A673 (cell line): ENCODE results near the gene MESD. TPM values are rescaled to one million over a fixed set of nuclear protein-coding genes. Genes with fewer than 3 reads are reported as not detected.
"Not testable (repeated sequence)": the region's sequence is repeated elsewhere in the genome, so short reads cannot be mapped to it uniquely, and the experiment has no call there.

Experiments
- BruUV-seq: library from RNA; stranded (reverse); fragments of 400-500 nt; replicated peaks from 2 replicates; lab custom pipeline; 2021; lab: Mats Ljungman, UMichigan
- CTCF ChIA-PET: fragments of 300-600 bp; sonication (Branson Sonifier 250); formaldehyde crosslinking; loops from one replicate; lab custom pipeline; 2022; ENCODE audit warnings: antibody characterized with exemption; lab: Charles Lee
- POLR2A ChIA-PET: fragments of 300-600 bp; sonication (Branson Sonifier 250); formaldehyde crosslinking; loops from one replicate; lab custom pipeline; 2022; ENCODE audit warnings: antibody characterized with exemption; ENCODE audit not compliant: low non-redundant PET; lab: Charles Lee
- DNase-seq: peaks from one replicate; pipeline ENCODE4 v3.0.0-alpha.2; 2015; ENCODE audit warnings: low spot score
- H3K27ac ChIP-seq: fragments of 200-600 bp; sonication (generic); 2 replicates; pipeline ENCODE4 v1.5.1; 2016; ENCODE audit warnings: mixed run types, low read depth, mild to moderate bottlenecking, mixed read lengths, antibody characterized with exemption, low read length; ENCODE audit not compliant: poor library complexity, severe bottlenecking
- H3K27me3 ChIP-seq: fragments of 200-600 bp; sonication (generic); replicated peaks from 2 replicates; pipeline ENCODE4 v1.6.1; 2017; ENCODE audit warnings: mixed run types, low read depth, mild to moderate bottlenecking, mixed read lengths, antibody characterized with exemption, low read length; ENCODE audit not compliant: insufficient read depth, poor library complexity
- H3K36me3 ChIP-seq: fragments of 200-600 bp; sonication (generic); 2 replicates; pipeline ENCODE4 v1.6.1; 2016; ENCODE audit warnings: mixed run types, mild to moderate bottlenecking, mixed read lengths, antibody characterized with exemption, low read length; ENCODE audit not compliant: insufficient read depth, poor library complexity, severe bottlenecking
- H3K4me1 ChIP-seq: fragments of 200-600 bp; sonication (generic); 2 replicates; pipeline ENCODE4 v1.6.1; 2017; ENCODE audit warnings: mixed run types, mild to moderate bottlenecking, mixed read lengths, antibody characterized with exemption, low read length; ENCODE audit not compliant: insufficient read depth, poor library complexity, severe bottlenecking
- H3K4me3 ChIP-seq: fragments of 200-600 bp; sonication (generic); 2 replicates; pipeline ENCODE4 v1.5.1; 2016; ENCODE audit warnings: low read depth, mixed run types, mild to moderate bottlenecking, mixed read lengths, low read length; ENCODE audit not compliant: poor library complexity, severe bottlenecking
- H3K9me3 ChIP-seq: fragments of 200-600 bp; sonication (generic); 2 replicates; pipeline ENCODE4 v1.6.1; 2016; ENCODE audit warnings: mixed run types, low read depth, mild to moderate bottlenecking, mixed read lengths, antibody characterized with exemption, low read length; ENCODE audit not compliant: poor library complexity, severe bottlenecking
- EZH2 ChIP-seq: fragments of 200-600 bp; sonication (generic); IDR thresholded peaks from 2 replicates; pipeline ENCODE4 v1.6.1; 2017; ENCODE audit warnings: borderline replicate concordance, low read depth, mild to moderate bottlenecking, mixed read lengths, antibody characterized with exemption, low read length; ENCODE audit not compliant: poor library complexity, severe bottlenecking
- intact Hi-C: fragments of 100-400 bp; cut with micrococcal nuclease; formaldehyde crosslinking; loops from one replicate; pipeline ENCODE4 v1.10.0; 2022; ENCODE audit not compliant: unreplicated experiment
- total RNA-seq: library from RNA; stranded (reverse); gene quantifications from 2 replicates; pipeline ENCODE4 v1.2.3, GENCODE V29; 2021
- TF ChIP-seq, protein P1 (sequence below): fragments of 300-800, 200-600 bp; sonication (generic); conservative IDR thresholded peaks from 2 replicates; pipeline ENCODE4 v1.5.1; 2017; ENCODE audit warnings: low read depth, mild to moderate bottlenecking, antibody characterized with exemption, low read length, moderate library complexity, mixed read lengths

Gene MESD
- total RNA-seq, 1 experiment from 2014 or later, result 28.1 TPM

GRCh38 chr15:80967991-80968510 is 21.6 kb downstream of the MESD start:
- no peaks in the 10 kb centered on the region for H3K9me3 ChIP-seq
- H3K36me3 ChIP-seq, result peaks cover 2% of the 10 kb centered on the region
- POLR2A ChIA-PET, result interaction anchor here (0.6 kb wide), 1 partner anchor 32 kb away, joined by 3 read pairs; the partner anchor contains the start of gene TLNRD1
- no peaks in the 10 kb centered on the region for H3K27me3 ChIP-seq
- peaks cover 3% of the 10 kb centered on the region for H3K4me1 ChIP-seq
- H3K27ac ChIP-seq, result no peak overlapping the region
- CTCF ChIA-PET, result no interaction called here
- BruUV-seq, result no TSS peak
- TF ChIP-seq, protein P1, sequence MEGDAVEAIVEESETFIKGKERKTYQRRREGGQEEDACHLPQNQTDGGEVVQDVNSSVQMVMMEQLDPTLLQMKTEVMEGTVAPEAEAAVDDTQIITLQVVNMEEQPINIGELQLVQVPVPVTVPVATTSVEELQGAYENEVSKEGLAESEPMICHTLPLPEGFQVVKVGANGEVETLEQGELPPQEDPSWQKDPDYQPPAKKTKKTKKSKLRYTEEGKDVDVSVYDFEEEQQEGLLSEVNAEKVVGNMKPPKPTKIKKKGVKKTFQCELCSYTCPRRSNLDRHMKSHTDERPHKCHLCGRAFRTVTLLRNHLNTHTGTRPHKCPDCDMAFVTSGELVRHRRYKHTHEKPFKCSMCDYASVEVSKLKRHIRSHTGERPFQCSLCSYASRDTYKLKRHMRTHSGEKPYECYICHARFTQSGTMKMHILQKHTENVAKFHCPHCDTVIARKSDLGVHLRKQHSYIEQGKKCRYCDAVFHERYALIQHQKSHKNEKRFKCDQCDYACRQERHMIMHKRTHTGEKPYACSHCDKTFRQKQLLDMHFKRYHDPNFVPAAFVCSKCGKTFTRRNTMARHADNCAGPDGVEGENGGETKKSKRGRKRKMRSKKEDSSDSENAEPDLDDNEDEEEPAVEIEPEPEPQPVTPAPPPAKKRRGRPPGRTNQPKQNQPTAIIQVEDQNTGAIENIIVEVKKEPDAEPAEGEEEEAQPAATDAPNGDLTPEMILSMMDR, result no peak
- no peak for TF ChIP-seq EZH2
- H3K4me3 ChIP-seq, result no peak overlapping the region
- no peak for DNase-seq
- intact Hi-C loops, result no loop called here

DNA sequence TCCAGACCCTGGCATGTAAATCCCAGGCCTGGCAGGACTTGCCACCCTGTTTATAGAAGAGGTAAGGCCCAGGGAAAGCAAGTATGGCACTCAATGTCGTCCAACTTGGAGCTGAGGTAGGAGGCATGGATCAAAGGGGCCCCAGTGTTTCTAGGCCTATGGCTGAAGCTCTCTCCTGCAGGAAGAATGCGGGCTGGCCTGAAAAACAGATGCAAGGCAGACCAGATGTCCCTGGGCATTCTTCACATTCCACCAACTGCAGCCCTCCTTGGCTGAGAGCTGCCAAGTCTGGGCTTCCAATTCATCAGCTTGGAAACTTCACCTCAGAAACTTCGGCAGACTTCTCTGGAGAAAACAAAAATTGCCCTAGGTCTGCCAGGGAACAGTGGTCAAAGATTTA is 22.2 kb downstream of the MESD start:
- H3K27me3 ChIP-seq, result no peaks in the 10 kb centered on the region
- TF ChIP-seq, protein P1, result no peak
- TF ChIP-seq EZH2, result no peak
- ChIA-PET CTCF (no interaction called here), POLR2A (interaction anchor here (0.6 kb wide), 1 partner anchor 33 kb away, joined by 3 read pairs; the partner anchor contains the start of gene TLNRD1)
- no TSS peak for BruUV-seq
- no peak overlapping the region for H3K4me3 ChIP-seq
- H3K9me3 ChIP-seq, result no peaks in the 10 kb centered on the region
- intact Hi-C loops, result no loop called here
- peaks cover 3% of the 10 kb centered on the region for H3K4me1 ChIP-seq
- no peaks in the 10 kb centered on the region for H3K36me3 ChIP-seq
- no peak for DNase-seq
- no peak overlapping the region for H3K27ac ChIP-seq

- Histone ChIP-seq H3K36me3 (no peaks in the 10 kb centered on the region), H3K27me3 (no peaks in the 10 kb centered on the region), H3K4me3 (no peak overlapping the region), H3K4me1 (peaks cover 3% of the 10 kb centered on the region), H3K27ac (no peak overlapping the region), H3K9me3 (no peaks in the 10 kb centered on the region)
- no TSS peak for BruUV-seq
- ChIA-PET POLR2A (no interaction called here), CTCF (no interaction called here)
- intact Hi-C loops, result no loop called here
- DNase-seq, result no peak
- no peak for TF ChIP-seq EZH2
- TF ChIP-seq, protein P1, result no peak
Observed at GRCh38 chr15:80966431-80967197, 23.0 kb downstream of the MESD start.

- CTCF ChIA-PET, POLR2A ChIA-PET, intact Hi-C loops: not testable (repeated sequence)
Observed at GRCh38 chr15:80965454-80965853, 24.2 kb downstream of the MESD start.

More at GRCh38 chr15:80965454-80965853, 24.2 kb downstream of the MESD start:
- H3K27me3 ChIP-seq, H3K4me3 ChIP-seq, H3K36me3 ChIP-seq, H3K9me3 ChIP-seq, DNase-seq, H3K27ac ChIP-seq, H3K4me1 ChIP-seq, BruUV-seq: not testable (repeated sequence)
